Epidermal melanocyte (primary cell): ENCODE measurements around the gene BLACAT1.
"Not testable (repeated sequence)": the region's sequence is repeated elsewhere in the genome, so short reads cannot be mapped to it uniquely, and the experiment has no call there.

Source experiments
- DNase-seq: peaks from one replicate; pipeline ENCODE4 v3.0.0; 2011; ENCODE audit warnings: low spot score; ENCODE audit not compliant: insufficient read length

BLACAT1 gene

DNA sequence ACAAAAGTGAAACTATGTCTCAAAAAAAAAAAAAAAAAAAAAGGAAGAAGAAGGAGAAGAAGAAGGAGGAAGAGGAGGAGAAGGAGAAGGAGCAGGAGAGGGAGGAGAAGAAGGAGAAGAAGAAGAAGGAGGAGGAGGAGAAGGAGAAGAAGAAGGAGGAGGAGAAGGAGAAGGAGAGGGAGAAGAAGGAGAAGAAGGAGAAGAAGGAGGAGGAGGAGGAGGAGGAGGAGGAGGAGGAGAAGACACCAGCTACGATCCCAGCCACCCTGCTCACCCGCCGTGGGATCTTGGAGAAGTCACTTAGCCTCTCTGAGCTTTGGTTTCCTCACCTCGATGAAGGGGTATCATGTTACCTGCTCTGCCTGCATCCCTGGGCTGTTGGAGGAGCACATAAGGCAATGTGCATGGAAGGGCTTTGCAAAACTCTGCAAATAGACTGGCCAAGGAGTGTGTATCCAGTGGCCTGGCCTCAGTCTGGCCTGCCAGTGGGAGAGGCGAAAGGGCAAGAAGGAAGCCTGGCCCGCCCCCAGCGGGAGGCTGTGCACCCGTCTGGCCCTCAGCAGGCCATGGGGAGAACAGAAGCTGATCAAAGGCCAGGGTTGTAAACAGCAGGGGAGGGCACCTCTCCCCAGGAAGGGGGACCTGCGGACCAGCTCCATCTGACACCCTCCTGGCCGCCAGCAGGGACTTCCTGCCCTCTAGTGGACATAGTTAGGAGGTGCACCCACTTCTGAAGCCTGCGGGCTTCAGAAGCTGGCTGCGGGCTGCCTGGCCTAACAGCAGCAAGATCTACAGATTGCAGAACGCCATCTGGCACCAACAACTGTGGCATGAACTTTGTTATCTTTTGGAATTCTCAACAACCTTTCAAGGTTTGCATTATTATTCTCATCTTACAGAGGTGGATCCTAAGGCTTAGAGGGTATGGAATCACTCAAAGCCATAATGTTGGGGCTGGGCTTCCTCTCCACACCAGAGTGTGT, 29.4 kb upstream of the BLACAT1 start:
- DNase-seq = peak; percentile 86

GRCh38 chr1:205483372-205483771, 27.5 kb upstream of the BLACAT1 start:
- no peak for DNase-seq

- not testable (repeated sequence) for DNase-seq
Observed at GRCh38 chr1:205482587-205482986, 26.7 kb upstream of the BLACAT1 start.

GRCh38 chr1:205481629-205482151, 25.8 kb upstream of the BLACAT1 start:
- no peak for DNase-seq

DNA sequence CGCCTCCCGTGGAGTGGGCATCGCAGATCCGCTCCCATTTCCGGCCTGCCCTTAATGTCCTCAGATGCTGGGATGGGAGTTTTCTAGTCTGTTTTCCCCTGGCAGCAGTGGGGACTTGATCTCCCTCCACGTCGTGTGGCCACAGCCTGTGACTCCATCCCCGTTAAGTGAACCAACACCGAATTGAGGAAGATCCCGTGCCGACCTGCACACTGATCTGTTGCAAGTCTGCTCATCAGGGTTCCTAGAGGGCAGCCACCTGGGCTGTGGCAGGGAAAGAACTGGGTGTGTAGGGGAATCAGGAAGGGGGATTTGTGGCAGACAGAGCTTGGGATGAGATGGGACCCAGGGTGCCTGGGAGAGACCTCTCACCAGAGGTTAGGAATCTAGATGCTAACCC, 25.4 kb upstream of the BLACAT1 start:
- DNase-seq = no peak

- no peak for DNase-seq
Observed at GRCh38 chr1:205480349-205480985, 24.6 kb upstream of the BLACAT1 start.

- not testable (repeated sequence) for DNase-seq
Observed at GRCh38 chr1:205478985-205479384, 23.1 kb upstream of the BLACAT1 start.

DNA sequence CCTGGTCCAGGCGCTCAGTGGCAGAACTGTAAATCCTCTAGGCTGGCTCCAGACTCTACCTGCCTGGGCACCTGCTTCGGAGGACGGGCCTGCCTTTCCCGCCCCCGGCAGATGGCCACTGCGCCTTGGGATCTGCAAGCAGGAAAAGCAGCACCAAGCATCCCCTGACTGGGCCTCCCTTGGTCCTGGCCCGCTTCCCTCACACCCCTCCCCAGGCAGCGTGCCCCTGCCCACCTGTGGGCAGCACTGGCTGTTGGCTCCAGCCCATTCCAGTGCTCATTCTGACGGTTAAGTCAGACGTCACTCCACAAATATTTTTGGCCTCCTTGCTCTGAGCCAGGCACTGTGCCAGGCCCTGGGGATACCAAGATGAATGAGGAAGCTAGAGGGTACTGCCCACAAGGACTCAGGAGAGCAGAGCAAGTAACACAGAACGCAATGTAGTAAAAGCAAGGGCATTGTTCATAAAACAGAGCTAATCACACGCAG, 22.0 kb upstream of the BLACAT1 start:
- peak; percentile 79 for DNase-seq

DNA sequence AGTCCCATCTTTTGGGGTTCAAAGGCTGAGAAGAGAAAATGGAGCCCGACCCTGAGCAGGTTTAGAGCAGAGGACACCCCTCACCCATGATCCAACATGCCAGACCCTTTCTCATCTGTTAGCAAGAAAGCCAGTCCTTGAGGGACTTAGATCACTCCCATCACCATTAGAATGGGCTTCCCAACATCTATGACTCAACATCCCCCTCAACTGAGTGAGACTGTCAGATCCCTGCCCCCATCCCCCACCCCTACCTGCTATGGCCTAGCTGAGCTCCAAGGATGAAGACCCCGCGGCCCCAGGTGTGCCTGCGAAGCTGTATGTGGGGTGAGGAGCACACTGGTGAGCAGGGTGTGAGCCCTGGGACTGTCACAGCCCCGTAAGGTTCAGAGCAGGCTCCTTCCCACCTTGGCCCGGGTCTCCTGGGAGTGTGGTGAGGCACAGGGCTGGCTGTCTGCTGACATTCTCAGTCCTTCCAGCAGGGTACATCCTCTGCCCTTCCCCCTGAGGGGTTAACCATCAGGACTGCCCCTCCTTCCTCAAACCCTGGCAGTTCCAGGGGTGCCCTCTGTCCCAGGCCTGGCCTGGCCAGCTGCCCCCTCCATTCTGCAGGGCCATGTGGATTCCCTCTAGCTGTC, 21.4 kb upstream of the BLACAT1 start:
- DNase-seq = no peak

DNA sequence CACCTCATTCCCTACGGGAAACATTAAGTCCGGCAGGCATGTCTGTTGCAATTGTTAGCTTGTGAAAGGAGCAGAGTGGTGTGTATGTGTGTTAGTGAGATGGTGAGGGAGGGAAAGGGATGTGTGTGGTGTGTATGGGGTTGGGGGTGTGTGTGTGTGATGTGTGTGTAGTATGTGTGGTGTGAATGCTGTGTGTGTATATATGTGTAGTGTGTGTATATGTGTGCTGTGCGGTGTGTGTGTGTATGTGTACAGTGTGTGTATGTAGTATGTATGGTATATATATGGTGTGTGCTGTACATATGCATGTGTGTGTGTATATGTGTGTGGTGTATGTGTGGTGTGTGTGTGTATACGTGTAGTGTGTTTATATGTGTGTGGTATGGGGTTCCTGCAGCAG, 20.8 kb upstream of the BLACAT1 start:
- no peak for DNase-seq

DNA sequence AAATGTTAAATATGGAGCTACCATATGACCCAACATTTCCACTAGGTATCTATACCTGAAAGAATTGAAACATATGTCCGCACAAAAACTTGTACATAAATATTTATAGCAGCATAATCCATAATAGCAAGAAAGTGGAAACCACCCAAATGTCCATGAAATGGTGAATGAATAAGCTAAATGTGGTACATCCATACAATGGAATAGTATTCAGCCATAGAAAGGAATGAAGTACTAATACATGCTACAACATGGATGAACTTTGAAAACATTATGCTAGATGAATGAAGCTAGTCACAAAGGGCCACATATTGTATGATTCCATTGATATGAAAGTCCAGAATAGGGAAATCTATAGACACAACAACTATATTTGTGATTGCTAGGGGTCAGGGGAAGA, 20.0 kb upstream of the BLACAT1 start:
- no peak for DNase-seq

DNA sequence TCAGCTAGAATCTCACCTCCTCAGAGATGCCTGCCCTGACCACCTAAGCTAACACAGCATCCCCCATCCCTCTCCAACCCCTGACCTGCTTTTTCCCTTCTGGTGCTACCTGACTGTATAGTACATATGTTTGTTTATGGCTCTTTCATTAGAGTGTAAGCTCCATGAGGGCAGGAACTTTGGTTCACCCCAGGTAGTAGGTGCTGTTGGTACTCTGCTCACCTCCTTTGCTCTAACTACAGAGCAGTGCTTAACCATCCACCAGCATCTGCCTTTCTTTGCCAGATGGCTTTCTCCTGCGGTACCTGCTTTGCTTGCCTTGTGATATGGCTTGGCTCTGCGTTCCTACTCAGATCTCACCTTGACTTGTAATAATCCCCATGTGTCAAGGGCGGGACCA, 18.7 kb upstream of the BLACAT1 start:
- DNase-seq = no peak

DNA sequence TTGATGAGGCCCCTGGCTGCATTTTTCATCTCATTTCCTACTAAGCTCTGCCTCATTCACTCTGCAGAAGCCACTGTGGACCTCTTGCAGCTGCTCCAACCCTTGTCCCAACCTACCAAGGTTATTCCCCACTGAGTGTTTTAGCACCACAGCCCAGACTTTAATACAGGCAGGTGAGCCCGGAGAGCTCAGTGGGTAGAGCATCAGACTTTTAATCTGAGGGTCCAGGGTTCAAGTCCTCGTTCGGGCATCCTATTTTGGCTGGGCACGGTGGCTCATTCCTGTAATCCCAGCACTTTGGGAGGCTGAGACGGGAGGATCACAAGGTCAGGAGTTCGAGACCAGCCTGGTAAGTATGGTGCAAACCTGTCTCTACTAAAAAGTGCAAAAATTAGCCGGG, 18.1 kb upstream of the BLACAT1 start:
- no peak for DNase-seq

DNA sequence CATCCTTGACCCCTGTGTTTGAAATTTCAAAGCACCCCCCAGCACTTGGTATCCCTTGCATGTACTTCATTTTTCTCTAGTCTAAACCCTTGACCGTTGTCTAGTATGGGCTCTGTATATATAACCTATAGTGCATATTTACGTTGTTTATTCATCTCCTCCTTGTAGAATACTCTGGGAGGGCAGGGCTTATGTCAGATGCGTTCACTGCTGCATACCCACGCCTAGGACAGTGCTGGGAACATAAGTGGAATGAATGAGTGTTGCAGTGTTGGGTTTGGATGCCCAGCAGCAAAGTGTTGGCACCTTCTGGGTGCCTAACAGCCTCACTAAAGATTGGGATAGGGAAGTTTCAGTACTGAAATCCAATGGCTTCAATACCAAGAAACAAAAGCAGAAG, 17.6 kb upstream of the BLACAT1 start:
- DNase-seq = no peak

GRCh38 chr1:205472737-205473441, 17.0 kb upstream of the BLACAT1 start:
- no peak for DNase-seq

DNA sequence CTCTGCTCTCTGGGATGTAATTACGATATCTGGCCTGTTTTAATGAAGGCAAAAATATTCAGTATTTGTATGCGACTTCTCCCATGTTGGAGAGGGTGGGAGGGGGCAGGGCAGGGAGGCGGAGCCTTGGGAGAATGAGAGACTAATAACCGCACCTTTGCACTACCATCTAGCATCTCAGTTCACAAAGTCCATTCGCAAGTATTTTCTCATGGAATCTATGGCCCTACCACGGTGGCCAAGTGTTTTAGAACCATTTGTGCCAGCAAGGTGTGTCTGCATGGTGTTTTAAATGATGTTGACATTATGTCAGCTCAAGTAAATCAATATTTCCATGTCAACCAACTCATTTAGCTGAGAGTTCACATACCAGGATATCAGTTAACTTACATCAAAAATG, 14.3 kb upstream of the BLACAT1 start:
- DNase-seq = no peak

DNA sequence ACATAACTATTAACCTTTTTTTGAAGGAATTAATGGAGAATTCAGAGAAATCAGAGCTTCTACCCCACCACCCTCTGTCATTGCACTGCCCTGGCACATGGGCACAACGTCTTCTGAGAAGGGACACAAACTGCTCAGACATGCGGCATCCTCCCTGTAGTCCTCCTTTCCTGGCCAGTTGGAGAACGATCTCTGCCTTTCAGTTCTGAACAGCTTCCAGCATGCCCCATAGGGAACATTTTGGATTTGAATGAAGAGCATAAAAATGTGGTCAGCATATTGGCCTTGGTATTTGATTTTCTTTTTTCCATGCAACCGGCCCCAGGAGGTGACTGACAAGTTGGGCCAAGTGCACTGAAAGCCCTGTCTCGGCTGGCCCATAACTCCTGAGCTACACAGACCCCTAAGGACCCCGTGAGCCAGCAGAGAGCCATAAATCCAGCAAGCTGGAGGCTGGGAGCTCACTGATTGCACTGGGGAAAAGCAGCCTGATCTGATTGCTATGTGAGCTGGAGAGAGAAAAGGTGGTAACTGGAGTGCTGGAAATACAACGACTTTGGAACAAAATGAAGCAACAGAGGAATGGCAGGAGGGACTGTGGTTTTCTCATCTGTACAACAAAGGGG, 10.9 kb upstream of the BLACAT1 start:
- DNase-seq = no peak

- DNase-seq = no peak
Observed at GRCh38 chr1:205465392-205465791, 9.5 kb upstream of the BLACAT1 start.

DNA sequence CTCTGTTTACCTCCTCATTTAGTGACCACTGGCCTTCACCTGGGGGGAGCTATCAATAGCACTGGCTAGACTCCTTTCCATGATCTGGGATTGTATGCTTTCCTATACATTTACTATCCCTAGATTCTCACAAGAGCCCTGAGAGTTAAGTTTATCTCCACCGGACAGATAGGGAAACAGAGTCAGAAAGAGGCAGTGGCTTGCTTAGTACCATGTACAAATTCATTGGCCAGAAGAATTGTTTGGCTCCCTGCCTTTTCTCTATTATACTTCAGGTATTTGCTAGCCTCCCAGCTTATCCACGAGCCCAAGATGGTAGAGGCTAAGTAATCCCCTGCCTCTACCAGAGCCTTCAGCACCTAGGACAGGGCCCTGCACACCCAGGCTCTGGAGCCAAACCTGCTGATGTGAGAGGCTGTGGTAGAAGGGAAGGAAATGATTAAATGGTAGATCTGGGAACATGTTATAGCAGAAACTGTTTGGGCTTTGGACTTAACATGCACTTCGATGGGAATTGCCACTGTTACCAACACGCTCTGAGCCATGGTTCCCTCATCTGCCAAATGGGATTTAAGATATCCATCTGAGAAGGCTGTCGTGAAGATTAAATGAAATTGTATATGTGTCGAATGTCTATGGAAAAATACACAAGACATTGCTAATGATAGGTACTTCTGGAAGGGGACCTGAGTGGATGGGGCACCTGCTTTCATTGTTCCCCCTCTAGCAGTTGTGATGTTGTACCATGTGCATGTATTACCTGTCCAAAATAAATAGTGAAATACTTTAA, 3.1 kb upstream of the BLACAT1 start:
- DNase-seq = peak; percentile 53
